GM18951 (cell line): ENCODE results near the gene KRT8.

Experiments used
- POLR2A ChIP-seq: IDR thresholded peaks from 4 replicates; pipeline ENCODE4 v1.6.1; 2011; ENCODE audit warnings: mild to moderate bottlenecking; ENCODE audit not compliant: insufficient read length, insufficient read depth; ENCODE audit errors: extremely low read depth
- in situ Hi-C: fragments of 300-500 bp; cut with MboI; formaldehyde crosslinking; loops from one replicate; pipeline ENCODE4 v1.12.0; 2022; ENCODE audit warnings: low sequenced_read_pairs, mixed read lengths, inconsistent platforms; ENCODE audit not compliant: unreplicated experiment

Gene KRT8

GRCh38 chr12:52901715-52902541, 2.9 kb downstream of the KRT8 start:
- TF ChIP-seq POLR2A = no peak
- in situ Hi-C loops = no loop called here

- no peak for TF ChIP-seq POLR2A
- in situ Hi-C loops = no loop called here
Observed at GRCh38 chr12:52900896-52901714, 3.8 kb downstream of the KRT8 start.

DNA sequence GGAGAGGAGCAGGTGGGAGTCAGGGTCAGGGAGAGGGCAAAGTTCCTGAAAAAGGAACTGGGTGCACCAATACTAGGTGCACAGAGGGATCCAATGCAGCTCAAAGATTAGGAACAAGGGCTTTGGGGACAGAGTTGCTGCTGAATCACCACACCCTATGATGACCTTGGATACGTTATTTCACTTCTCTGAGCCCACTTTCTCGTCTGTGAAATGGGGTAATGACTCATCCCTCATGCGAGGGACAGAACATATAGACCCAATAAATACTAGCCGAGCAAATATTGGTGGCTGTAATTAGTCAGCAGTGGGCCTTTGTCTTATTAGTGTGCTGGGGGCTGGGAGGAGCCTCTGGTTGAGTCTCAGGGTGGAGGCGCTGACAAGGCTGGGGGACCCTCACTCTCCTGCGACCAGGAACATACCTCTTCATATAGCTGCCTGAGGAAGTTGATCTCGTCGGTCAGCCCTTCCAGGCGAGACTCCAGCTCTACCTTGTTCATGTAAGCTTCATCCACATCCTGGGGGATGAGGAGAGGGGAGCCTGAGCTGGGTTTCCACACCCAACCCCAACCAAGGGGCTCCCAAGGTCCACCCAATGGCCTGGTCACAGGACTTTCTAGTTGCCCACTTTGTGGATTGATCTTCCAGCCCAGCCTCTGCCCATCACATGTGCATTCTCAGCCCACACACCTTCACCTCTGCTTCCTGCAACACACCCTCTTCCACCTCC, 4.5 kb downstream of the KRT8 start:
- in situ Hi-C loops = no loop called here
- TF ChIP-seq POLR2A = no peak

DNA sequence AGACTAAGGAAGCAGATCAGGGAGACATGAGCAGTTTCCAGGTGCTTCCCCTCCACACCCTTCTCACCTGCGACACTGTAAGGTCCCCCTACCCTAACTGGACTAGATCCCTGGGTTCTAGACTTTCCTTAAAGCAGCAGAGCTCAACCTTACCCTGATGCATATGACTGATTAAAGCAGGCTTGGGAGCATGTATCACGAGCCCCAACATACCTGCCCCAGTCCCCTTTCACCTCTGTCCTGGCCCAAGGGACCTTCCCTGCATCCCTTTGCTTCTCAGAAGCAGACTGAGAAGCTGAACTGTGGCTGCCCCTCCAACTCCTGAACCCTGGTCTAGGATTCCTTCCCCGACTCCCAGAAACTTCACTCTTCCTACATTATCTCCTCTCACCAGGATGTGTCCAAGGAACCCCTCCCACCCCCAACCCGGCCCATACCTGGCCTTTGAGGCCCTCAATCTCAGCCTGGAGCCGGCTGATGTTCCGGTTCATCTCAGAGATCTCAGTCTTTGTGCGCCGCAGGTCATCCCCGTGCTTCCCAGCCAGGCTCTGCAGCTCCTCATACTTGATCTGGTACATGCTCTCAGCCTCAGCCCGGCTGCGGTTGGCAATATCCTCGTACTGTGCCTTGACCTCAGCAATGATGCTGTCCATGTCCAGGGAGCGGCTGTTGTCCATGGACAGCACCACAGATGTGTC, 5.4 kb downstream of the KRT8 start:
- in situ Hi-C loops = no loop called here
- TF ChIP-seq POLR2A = no peak

DNA sequence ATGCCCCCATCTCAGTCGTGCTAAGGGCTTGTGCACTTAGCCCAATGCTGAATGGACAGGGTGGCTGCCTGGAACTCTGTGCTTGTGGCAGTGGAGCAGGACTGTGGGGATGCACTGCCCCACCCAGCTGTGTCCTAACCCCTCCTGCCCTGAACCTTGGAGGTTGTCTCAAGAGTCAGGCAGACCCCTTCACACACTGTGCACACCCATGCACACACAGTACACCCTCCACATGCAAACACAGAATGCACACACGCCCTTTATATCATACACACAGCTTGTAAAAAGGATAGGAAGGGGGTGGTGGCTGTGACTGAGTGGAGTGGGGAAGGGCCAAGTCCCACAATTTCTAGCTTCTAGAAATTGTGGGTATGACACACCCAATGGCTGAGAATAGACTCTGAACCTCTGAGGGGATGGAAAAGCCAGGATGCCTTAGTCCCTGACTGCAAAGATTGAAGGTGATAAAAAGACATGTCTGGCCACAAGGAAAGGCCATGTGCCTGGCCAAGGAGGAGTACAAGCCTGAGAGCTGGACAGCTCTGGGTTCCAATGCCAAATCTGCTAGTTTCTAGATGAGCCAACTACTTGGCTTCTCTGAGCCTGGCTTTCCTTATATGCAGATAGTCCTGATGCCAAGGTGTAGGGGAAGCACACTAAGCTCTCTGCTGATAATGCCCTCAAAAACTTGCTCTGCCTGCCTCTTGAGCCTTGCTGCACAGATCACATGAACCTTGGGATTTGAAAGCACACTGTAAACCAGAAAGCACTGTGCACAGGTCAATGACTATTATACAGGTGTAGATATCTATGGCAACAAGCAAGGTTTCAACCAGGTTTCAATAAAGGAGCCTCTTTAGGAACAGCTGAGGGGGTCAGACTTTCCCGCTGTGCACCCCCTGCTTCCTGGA, 8.4 kb downstream of the KRT8 start:
- in situ Hi-C loops = no loop called here
- TF ChIP-seq POLR2A = no peak

DNA sequence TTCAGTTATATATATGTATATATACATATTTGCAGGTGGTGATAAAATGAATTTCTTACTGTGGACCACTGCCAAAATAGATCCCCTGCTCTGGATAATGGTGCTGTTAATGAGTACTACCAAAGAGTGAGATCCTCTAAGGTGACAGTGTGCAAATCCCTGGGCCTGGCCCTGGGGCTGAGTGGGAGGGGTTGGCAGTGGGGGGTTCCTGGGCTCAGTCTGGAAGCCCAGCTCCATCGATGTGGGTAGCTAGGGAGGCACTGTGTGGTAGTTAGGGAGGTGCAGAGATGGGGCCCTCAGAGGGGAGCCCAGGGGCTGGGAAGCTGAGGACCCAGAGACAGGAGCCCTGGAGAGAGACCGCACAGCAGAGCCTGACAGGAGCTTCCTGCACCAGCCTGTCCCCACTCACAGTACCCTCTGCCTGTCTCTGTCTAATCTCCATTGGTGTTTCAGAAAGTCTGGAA, 9.1 kb downstream of the KRT8 start:
- in situ Hi-C loops = no loop called here
- no peak for TF ChIP-seq POLR2A

DNA sequence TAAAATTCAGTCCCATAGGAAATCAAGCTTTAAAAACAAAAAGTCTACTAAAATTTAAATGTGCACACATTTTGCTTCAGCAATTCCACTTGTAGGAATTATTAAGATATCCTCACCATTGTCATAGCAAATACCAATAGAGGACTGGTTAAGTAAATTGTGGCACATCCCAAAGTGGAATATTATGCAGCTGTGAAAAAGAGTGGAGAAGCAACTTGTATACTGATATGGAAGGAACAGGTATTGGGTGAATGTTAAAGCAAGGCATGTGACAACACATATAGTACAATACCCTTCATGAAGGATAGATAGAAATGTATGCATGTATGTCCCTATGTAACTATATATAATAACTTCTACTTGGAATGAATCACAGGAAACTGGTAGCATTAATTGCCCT, 11.9 kb downstream of the KRT8 start:
- in situ Hi-C loops = no loop called here
- no peak for TF ChIP-seq POLR2A

DNA sequence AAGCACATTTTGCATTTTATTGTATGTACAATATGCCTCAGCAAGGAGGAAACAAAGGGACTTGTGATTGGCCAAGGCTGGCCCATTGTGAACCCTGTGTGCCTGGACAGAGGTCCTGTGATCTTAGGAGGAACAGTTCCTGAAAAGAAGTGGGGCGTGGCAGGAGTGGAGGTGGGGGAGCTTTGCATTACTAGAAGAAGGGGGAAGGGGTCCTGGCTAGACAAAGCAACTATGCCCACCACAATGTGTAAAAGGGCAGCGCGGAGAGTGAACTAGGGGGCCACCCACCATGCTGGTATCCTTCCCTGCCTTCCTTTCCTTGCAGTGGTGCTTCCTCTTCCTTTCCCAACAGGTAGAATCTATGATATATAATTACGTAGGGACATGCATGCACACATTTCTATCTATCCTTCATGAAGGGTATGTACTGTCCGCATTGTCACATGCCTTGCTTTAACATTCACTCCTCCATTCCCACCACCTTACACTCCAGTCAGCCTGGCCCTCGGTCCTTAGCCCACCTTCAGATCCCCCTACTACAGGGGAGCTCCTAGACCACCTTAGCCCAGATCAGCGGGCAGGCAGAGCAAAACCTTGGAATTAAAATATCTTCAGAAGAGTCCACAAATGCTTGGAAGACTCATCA, 12.5 kb downstream of the KRT8 start:
- in situ Hi-C loops = no loop called here

GRCh38 chr12:52891044-52891443, 13.8 kb downstream of the KRT8 start:
- TF ChIP-seq POLR2A = no peak
- in situ Hi-C loops = no loop called here

More for the DNA sequence above, 12.5 kb downstream of the KRT8 start:
- no peak for TF ChIP-seq POLR2A

GRCh38 chr12:52890417-52890816, 14.5 kb downstream of the KRT8 start:
- in situ Hi-C loops = no loop called here

More at GRCh38 chr12:52890417-52890816, 14.5 kb downstream of the KRT8 start:
- no peak for TF ChIP-seq POLR2A
